Right atrium auricular region (tissue), 2 donors: ENCODE results near the gene MLLT1. TPM values are rescaled to one million over a fixed set of nuclear protein-coding genes. Genes with fewer than 3 reads are reported as not detected.

Experiments used
- DNase-seq: peaks from one replicate; pipeline ENCODE4 v3.0.0-alpha.2; 2019; ENCODE audit warnings: low spot score
- H3K27ac ChIP-seq, 2 donors: fragments of 200-600 bp; sonication (generic); 1 replicate in 1 of 2; 2 replicates in 1 of 2; pipeline ENCODE4 v1.5.1; 2016 to 2019
- H3K27me3 ChIP-seq, 2 donors: fragments of 200-600 bp; sonication (generic); one replicate each; pipeline versions ENCODE4 v1.5.1 to v1.6.0; 2017 to 2019
- H3K36me3 ChIP-seq: fragments of 200-600 bp; sonication (generic); one replicate; pipeline ENCODE4 v1.5.1; 2016
- H3K4me1 ChIP-seq, 2 donors: fragments of 200-600 bp; sonication (generic); one replicate each; pipeline versions ENCODE4 v1.5.1 to v1.6.0; 2017 to 2019
- H3K4me3 ChIP-seq, 2 donors: fragments of 200-600 bp; sonication (generic); 1 replicate in 1 of 2; 2 replicates in 1 of 2; pipeline ENCODE4 v1.5.1; 2017 to 2019; ENCODE audit warnings: mild to moderate bottlenecking in 1 of 2, moderate library complexity in 1 of 2
- H3K9me3 ChIP-seq, 2 donors: fragments of 200-600 bp; sonication (generic); one replicate each; pipeline ENCODE4 v1.5.1; 2019
- CTCF ChIP-seq, 2 donors: fragments of 200-600 bp; sonication (generic); IDR thresholded peaks; one replicate each; pipeline ENCODE4 v1.5.1; 2019; ENCODE audit warnings: antibody characterized with exemption in 2 of 2
- total RNA-seq, 2 donors: library from RNA; depleted of rRNA; stranded (reverse); fragments of >200 nt; gene quantifications; one replicate each; pipeline ENCODE4 v1.1.0, GENCODE V29; 2016

The MLLT1 gene
- total RNA-seq, 2 donors from 2014 or later = 21.2 to 36.9 TPM

DNA sequence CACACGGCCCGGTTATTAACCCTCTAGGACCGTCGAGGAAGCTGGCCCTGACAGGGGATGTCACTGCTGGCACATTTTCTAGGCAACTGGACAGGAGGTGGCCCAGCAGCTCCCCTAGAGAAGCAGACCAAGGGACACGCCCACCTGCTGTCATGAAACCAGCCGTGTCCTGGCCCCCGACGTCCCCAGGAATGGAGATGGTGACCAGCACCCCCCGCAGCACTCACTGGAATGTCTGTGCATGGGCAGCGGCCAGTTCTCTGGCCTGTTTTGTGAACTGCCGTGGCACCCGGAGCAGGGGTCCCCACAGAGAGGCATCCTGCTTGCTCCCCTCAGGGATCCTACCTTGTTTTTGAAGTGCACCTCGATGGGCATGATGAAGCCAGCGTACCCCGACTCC lies 17.9 kb downstream of the MLLT1 start:
- Histone ChIP-seq H3K36me3 (peaks cover 19% of the 10 kb centered on the region), H3K4me3 (no peak overlapping the region), H3K27me3 (no peaks in the 10 kb centered on the region), H3K4me1 (peaks cover 0 to 37% of the 10 kb centered on the region in 2 donors), H3K27ac (no peak overlapping the region), H3K9me3 (no peaks in the 10 kb centered on the region)
- DNase-seq = no peak
- TF ChIP-seq CTCF (IDR thresholded peaks at IDR 0.05) = no peak

GRCh38 chr19:6260912-6261650 lies 18.7 kb downstream of the MLLT1 start:
- H3K4me3 ChIP-seq = no peak overlapping the region

GRCh38 chr19:6260376-6260775 lies 19.4 kb downstream of the MLLT1 start:
- Histone ChIP-seq H3K4me3 (no peak overlapping the region), H3K4me1 (peaks cover 0 to 37% of the 10 kb centered on the region in 2 donors), H3K27me3 (no peaks in the 10 kb centered on the region), H3K36me3 (peaks cover 19% of the 10 kb centered on the region), H3K9me3 (no peaks in the 10 kb centered on the region), H3K27ac (no peak overlapping the region)
- no peak for TF ChIP-seq CTCF (IDR thresholded peaks at IDR 0.05)
- no peak for DNase-seq

More at GRCh38 chr19:6260912-6261650, 18.7 kb downstream of the MLLT1 start:
- Histone ChIP-seq H3K36me3 (peaks cover 19% of the 10 kb centered on the region), H3K27ac (no peak overlapping the region), H3K4me1 (peaks cover 0 to 37% of the 10 kb centered on the region in 2 donors), H3K9me3 (no peaks in the 10 kb centered on the region), H3K27me3 (no peaks in the 10 kb centered on the region)
- peak; percentile 55 to 66 for TF ChIP-seq CTCF (IDR thresholded peaks at IDR 0.05)
- no peak for DNase-seq

DNA sequence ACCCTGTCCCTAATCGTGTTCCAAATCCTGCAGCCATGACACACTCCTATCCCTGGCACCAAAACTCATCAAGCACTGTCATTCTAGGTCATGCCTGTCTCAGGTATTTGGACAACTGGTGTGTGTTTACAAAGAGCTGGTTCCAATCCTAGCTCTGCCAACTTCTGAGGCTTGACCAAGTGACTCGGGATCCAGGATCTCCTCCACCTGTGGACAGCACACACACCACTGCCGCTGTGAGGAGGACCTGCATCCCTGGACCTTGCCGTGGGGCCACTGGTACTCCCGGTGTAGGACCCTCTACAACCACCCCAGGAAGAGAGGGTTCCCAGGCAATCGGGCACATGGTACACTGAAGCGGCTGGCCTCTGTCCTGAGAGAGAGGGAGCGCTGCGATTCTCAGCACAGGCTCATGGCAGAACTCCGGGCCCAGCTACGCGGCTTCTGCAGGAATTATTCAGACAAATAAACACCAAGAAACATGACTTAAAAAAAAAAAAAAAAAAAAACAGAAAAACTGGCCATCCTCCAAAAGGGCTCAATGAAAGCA lies 20.4 kb downstream of the MLLT1 start:
- Histone ChIP-seq H3K27ac (no peak overlapping the region), H3K4me1 (peaks cover 0 to 38% of the 10 kb centered on the region in 2 donors), H3K36me3 (peaks cover 19% of the 10 kb centered on the region), H3K27me3 (no peaks in the 10 kb centered on the region), H3K4me3 (no peak overlapping the region), H3K9me3 (no peaks in the 10 kb centered on the region)
- no peak for DNase-seq
- no peak for TF ChIP-seq CTCF (IDR thresholded peaks at IDR 0.05)

DNA sequence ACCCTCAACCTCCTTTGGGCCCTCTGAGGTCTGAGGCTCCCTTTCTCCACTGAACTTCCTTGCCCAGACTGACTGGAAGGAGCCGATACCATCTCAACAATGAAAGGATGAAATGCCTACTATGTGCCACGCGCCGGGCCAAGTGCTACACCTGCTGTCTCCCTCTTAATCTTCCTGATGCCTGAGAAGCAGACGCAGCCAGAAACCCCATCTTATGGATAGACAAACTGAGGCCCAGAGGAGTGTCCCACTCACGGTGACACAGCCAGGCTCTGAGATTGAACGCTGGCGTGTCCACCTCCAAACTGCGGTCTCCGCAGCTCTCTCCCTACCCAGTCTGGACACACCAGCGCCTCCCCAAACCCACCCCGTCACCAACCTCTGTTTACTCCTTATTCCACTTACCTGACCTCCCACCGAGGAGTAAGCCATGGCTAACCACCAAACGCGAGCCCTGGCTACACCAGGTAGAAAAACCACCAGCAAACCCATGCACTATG lies 20.9 kb downstream of the MLLT1 start:
- Histone ChIP-seq H3K4me1 (peaks cover 0 to 38% of the 10 kb centered on the region in 2 donors), H3K27ac (no peak overlapping the region)

More for the DNA sequence above, 20.9 kb downstream of the MLLT1 start:
- H3K9me3 ChIP-seq = no peaks in the 10 kb centered on the region
- peaks cover 18% of the 10 kb centered on the region for H3K36me3 ChIP-seq
- TF ChIP-seq CTCF (IDR thresholded peaks at IDR 0.05) = no peak
- no peaks in the 10 kb centered on the region for H3K27me3 ChIP-seq
- no peak for DNase-seq
- H3K4me3 ChIP-seq = no peak overlapping the region
